ENCODE data around the gene CCDC102B. TPM values are rescaled to one million over a fixed set of nuclear protein-coding genes. Genes with fewer than 3 reads are reported as not detected.
"Not testable (repeated sequence)": the region's sequence is repeated elsewhere in the genome, so short reads cannot be mapped to it uniquely, and the experiment has no call there.

CCDC102B gene
- polyA plus RNA-seq, 1 donor from 2014 or later: 8.7 TPM

- Histone ChIP-seq H3K4me2 (ENCODE audit: low read length) (no peak overlapping the region), H3K36me3 (ENCODE audit: insufficient read depth, low read length) (no peaks in the 10 kb centered on the region), H3K4me3 (ENCODE audit: low read length) (no peak overlapping the region), H3K9me3 (ENCODE audit: low read length) (no peaks in the 10 kb centered on the region), H3K9me2 (ENCODE audit: insufficient read depth, low read length) (no peaks in the 10 kb centered on the region), H3K27me3 (ENCODE audit: insufficient read depth, low read depth, low read length) (no peaks in the 10 kb centered on the region), H3K79me2 (replicated peaks; ENCODE audit: insufficient read depth, low read length) (no peaks in the 10 kb centered on the region), H3F3A (ENCODE audit: insufficient read depth, low read length, poor library complexity, severe bottlenecking) (no peaks in the 10 kb centered on the region), H3K27ac (ENCODE audit: low read length) (no peak overlapping the region), H3K9ac (ENCODE audit: low read length) (no peak overlapping the region), H4K20me1 (ENCODE audit: insufficient read depth) (no peaks in the 10 kb centered on the region), H2AFZ (ENCODE audit: low read depth, low read length) (no peak overlapping the region)
- TF ChIP-seq CTCF (IDR thresholded peaks at IDR 0.05; ENCODE audit: poor library complexity, severe bottlenecking): peak; percentile 15
- TF ChIP-seq RAD21 (conservative IDR thresholded peaks at IDR 0.05): no peak
Observed at GRCh38 chr18:69002233-69002632, 204.4 kb downstream of the CCDC102B start.

GRCh38 chr18:69006212-69006611 is 208.3 kb downstream of the CCDC102B start:
- H2AFZ ChIP-seq (ENCODE audit: low read depth, low read length); H3F3A ChIP-seq (ENCODE audit: insufficient read depth, low read length, poor library complexity, severe bottlenecking); H4K20me1 ChIP-seq (ENCODE audit: insufficient read depth); H3K9ac ChIP-seq (ENCODE audit: low read length); H3K79me2 ChIP-seq (replicated peaks; ENCODE audit: insufficient read depth, low read length); H3K4me3 ChIP-seq (ENCODE audit: low read length); H3K9me2 ChIP-seq (ENCODE audit: insufficient read depth, low read length); H3K27me3 ChIP-seq (ENCODE audit: insufficient read depth, low read depth, low read length); H3K9me3 ChIP-seq (ENCODE audit: low read length); H3K27ac ChIP-seq (ENCODE audit: low read length); H3K4me2 ChIP-seq (ENCODE audit: low read length); H3K36me3 ChIP-seq (ENCODE audit: insufficient read depth, low read length): not testable (repeated sequence)

- Histone ChIP-seq H3K9ac (ENCODE audit: low read length) (no peak overlapping the region), H3K4me2 (ENCODE audit: low read length) (no peak overlapping the region), H3F3A (ENCODE audit: insufficient read depth, low read length, poor library complexity, severe bottlenecking) (no peaks in the 10 kb centered on the region), H3K27me3 (ENCODE audit: insufficient read depth, low read depth, low read length) (no peaks in the 10 kb centered on the region), H3K4me3 (ENCODE audit: low read length) (no peak overlapping the region), H3K36me3 (ENCODE audit: insufficient read depth, low read length) (no peaks in the 10 kb centered on the region), H2AFZ (ENCODE audit: low read depth, low read length) (no peak overlapping the region), H3K79me2 (replicated peaks; ENCODE audit: insufficient read depth, low read length) (no peaks in the 10 kb centered on the region), H3K9me2 (ENCODE audit: insufficient read depth, low read length) (no peaks in the 10 kb centered on the region), H3K9me3 (ENCODE audit: low read length) (no peaks in the 10 kb centered on the region), H3K27ac (ENCODE audit: low read length) (no peak overlapping the region), H4K20me1 (ENCODE audit: insufficient read depth) (no peaks in the 10 kb centered on the region)
- TF ChIP-seq RAD21 (conservative IDR thresholded peaks at IDR 0.05): no peak
- no peak for TF ChIP-seq POLR2AphosphoS5 (IDR thresholded peaks at IDR 0.05)
- TF ChIP-seq MXI1 (conservative IDR thresholded peaks at IDR 0.05; ENCODE audit: poor library complexity, severe bottlenecking): no peak
- no peak for TF ChIP-seq TAF1 (IDR thresholded peaks at IDR 0.05; ENCODE audit: low read depth)
- TF ChIP-seq EP300 (conservative IDR thresholded peaks at IDR 0.05; ENCODE audit: poor library complexity, severe bottlenecking): no peak
- no peak for TF ChIP-seq REST (IDR thresholded peaks at IDR 0.05; ENCODE audit: borderline replicate concordance)
- no peak for TF ChIP-seq EZH2 (IDR thresholded peaks at IDR 0.05; ENCODE audit: borderline replicate concordance, insufficient read depth, low read length, poor library complexity, severe bottlenecking)
- no peak for TF ChIP-seq CTCF (IDR thresholded peaks at IDR 0.05; ENCODE audit: poor library complexity, severe bottlenecking)
- no peak for TF ChIP-seq SMC3 (conservative IDR thresholded peaks at IDR 0.05; ENCODE audit: poor library complexity)
Observed at GRCh38 chr18:69008538-69008937, 210.7 kb downstream of the CCDC102B start.

All from neural cell (in vitro differentiated cells).